Urinary bladder (tissue), 4 donors: ENCODE measurements around the gene ETS1. TPM values are rescaled to one million over a fixed set of nuclear protein-coding genes. Genes with fewer than 3 reads are reported as not detected.

Experiments
- DNase-seq: peaks from one replicate; pipeline ENCODE4 v3.0.0-alpha.2; 2015; ENCODE audit errors: extremely low spot score
- H3K27ac ChIP-seq: one replicate; pipeline ENCODE4 v1.5.1; 2013; ENCODE audit warnings: low read depth, mild to moderate bottlenecking, moderate library complexity
- H3K36me3 ChIP-seq: one replicate; pipeline ENCODE4 v1.6.1; 2013; ENCODE audit warnings: mild to moderate bottlenecking, moderate library complexity; ENCODE audit not compliant: insufficient read depth
- H3K4me1 ChIP-seq: one replicate; pipeline ENCODE4 v1.6.1; 2013; ENCODE audit warnings: mild to moderate bottlenecking, moderate library complexity; ENCODE audit not compliant: insufficient read depth
- H3K4me3 ChIP-seq: one replicate; pipeline ENCODE4 v1.5.1; 2013; ENCODE audit warnings: low read depth, low read length
- WGBS: extraction: QIAGEN DNeasy Blood & Tissue Kit; methylation state at CpG from one replicate; pipeline ENCODE4 v1.1.7; 2013; 5-methylcytosine and 5-hydroxymethylcytosine counted together
- polyA plus RNA-seq: library from polyadenylated mRNA; stranded (reverse); fragments of 200-250 nt; gene quantifications from one replicate; pipeline ENCODE4 v1.2.3, GENCODE V29; 2013
- total RNA-seq: library from RNA; depleted of rRNA; stranded (reverse); fragments of >200 nt; gene quantifications from one replicate; pipeline ENCODE4 v1.2.3, GENCODE V29; 2014
- donor health status: healthy with polysubstance abuse.
- donor health status: healthy.

ETS1 gene
- total and polyA plus RNA-seq, 2 donors = 35.6 to 64.0 TPM

GRCh38 chr11:128527046-128527445 is 60.3 kb downstream of the ETS1 start:
- no peaks in the 10 kb centered on the region for H3K4me1 ChIP-seq
- no peak for DNase-seq
- no peak overlapping the region for H3K4me3 ChIP-seq
- H3K27ac ChIP-seq = no peak overlapping the region
- 95% methylated on average over 2 of the region's 2 CpGs for WGBS
- no peaks in the 10 kb centered on the region for H3K36me3 ChIP-seq

DNA sequence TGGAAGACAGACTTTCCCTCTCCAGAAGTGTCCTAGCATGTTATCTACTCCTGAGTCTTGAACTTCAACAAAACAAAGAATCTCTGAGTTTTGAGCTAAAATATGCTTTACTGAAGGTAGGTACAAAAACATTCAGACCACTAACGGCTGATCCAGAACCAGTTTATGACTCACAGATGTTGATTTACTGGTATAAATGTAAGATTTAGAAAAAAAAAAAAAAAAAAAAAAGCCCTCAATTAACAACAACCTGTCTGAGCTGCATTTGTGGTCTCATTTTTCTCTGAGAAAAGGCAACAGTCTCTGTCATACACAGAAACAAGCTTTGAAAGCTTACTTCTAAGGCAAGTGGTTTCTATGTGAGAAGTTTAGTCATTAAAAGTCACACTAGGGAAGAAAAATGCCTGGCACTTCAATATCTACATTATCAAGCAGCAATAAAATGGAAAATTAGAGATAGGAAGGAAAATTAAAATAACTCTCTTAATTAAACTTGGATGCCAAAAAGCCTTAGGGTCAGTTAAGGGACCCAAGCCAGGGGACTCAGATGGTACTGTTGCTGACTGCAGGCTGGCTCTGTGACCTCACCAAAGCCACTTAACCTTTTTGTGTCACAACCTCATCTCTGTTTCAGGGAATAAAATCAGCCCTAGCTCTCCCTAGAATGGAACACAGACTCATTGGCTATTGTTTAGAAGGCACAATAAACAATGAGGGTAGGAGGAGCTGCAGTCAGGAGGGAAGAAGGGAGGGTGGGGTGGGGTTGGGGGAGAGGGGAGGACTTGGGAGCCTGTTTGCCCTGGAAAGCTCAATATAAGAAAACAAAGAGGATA is 61.7 kb downstream of the ETS1 start:
- H3K4me3 ChIP-seq = no peak overlapping the region
- H3K27ac ChIP-seq = no peak overlapping the region
- no peaks in the 10 kb centered on the region for H3K4me1 ChIP-seq
- 46% methylated on average over 1 of the region's 1 CpG for WGBS
- no peak for DNase-seq
- H3K36me3 ChIP-seq = no peaks in the 10 kb centered on the region

DNA sequence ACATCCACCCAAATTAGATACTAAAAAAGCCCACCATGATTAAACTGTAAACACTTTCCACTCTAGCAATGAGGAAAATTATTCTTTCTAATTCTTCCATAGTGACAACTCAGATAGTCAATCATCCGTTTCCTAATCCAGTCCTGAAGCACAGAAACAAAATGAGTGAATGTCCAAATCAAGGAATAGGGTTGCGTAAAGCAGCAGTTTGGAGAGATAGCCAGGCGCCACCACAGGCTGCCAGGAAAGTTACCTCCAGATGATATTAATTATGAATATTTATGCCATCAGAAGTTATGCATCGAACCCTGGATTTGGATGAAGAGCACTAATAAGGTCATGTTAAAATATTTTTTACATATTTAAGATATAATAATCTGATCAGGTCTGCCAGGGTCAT is 63.2 kb downstream of the ETS1 start:
- 93% methylated on average over 4 of the region's 4 CpGs for WGBS
- no peak overlapping the region for H3K27ac ChIP-seq
- no peak for DNase-seq
- no peaks in the 10 kb centered on the region for H3K36me3 ChIP-seq
- H3K4me3 ChIP-seq = no peak overlapping the region
- no peaks in the 10 kb centered on the region for H3K4me1 ChIP-seq

DNA sequence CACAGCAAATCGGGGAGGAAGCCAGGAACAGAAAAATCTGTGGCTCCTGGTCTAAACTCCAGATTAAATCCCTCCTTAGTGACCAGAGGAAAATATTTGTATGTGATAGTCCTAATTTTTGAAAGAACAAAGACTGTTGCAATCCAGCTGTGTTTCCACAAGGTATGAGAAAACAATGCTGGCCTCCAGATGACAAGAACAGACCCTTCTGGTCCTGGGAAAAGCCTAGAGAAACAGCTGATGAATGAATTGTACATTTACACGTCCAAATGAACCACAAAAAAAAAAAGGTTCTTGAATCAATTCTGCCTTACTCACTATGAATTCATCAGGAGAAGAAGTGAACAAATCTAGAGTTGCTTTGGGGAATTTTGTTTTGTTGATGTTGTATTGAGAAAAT is 63.7 kb downstream of the ETS1 start:
- Histone ChIP-seq H3K36me3 (no peaks in the 10 kb centered on the region), H3K4me3 (no peak overlapping the region), H3K4me1 (no peaks in the 10 kb centered on the region), H3K27ac (peak overlapping the region; percentile 41)
- DNase-seq = no peak
- WGBS = 46% methylated on average over 2 of the region's 2 CpGs

GRCh38 chr11:128522943-128523518 is 64.3 kb downstream of the ETS1 start:
- H3K36me3 ChIP-seq = no peaks in the 10 kb centered on the region
- H3K4me3 ChIP-seq = peak overlapping the region; percentile 91
- no peaks in the 10 kb centered on the region for H3K4me1 ChIP-seq
- 29% methylated on average over 6 of the region's 6 CpGs for WGBS
- H3K27ac ChIP-seq = peak overlapping the region; percentile 70
- DNase-seq = no peak

- H3K4me3 ChIP-seq = peak overlapping the region; percentile 91
- H3K36me3 ChIP-seq = no peaks in the 10 kb centered on the region
- H3K4me1 ChIP-seq = no peaks in the 10 kb centered on the region
- peak; percentile 81 for DNase-seq
- H3K27ac ChIP-seq = peak overlapping the region; percentile 97
- WGBS = under 1% methylated on average over 93 of the region's 93 CpGs
Measured at GRCh38 chr11:128522055-128522942, 65.1 kb downstream of the ETS1 start.

DNA sequence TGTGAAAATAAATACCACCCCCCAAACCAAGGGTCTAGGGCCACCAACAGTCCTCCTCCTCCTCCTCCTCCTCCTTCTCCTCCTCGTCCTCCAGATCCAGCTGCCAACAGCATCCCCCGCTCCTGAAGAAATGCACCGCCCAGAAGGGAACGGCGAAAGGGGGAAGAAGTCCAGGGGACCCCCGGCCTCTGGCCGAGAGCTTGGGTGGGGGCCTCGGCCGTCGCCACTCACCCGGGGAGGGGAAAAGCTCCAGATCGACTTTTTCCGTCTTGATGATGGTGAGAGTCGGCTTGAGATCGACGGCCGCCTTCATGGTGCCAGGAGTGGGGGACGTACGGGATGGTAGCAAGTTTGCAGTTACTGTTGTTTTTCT is 65.7 kb downstream of the ETS1 start:
- Histone ChIP-seq H3K36me3 (no peaks in the 10 kb centered on the region), H3K27ac (peak overlapping the region; percentile 97), H3K4me3 (peak overlapping the region; percentile 91), H3K4me1 (no peaks in the 10 kb centered on the region)
- under 1% methylated on average over 19 of the region's 19 CpGs for WGBS
- DNase-seq = no peak

DNA sequence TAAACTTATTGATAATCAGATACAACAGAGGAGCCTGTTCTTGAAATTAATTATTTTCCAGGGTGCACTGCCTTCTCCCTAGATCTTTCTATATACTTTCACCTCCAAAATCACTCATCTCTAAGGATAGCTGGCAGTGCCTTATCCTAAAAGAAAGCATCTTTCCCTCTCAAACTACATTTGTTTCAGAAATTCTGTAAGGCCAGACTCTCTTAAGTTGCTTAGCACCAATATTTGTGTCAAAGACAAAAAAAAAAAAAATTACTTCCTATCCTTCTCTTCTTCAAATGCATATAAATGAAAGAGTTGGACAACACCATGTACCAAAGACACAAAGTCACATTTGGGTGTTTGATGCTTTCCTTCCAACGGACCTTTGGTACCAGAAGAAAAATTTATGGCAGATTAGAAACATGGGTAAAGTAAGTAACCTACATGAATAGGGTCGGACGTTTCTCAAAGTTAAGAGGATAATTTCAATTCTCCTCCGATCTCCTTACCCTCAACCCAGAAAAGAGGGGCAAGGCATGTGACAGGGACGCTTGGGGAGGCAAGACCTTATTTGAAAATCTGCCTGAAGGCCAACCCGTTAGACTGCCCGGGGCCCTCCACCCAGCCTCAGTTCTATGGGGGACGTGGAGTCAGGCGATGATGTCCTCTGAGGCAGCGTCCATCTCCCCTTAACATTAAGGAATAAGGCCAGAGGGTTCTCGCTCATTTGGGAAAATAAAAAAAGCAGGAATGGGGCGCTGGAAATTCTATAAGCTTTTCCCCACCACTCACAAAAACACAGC is 66.3 kb downstream of the ETS1 start:
- Histone ChIP-seq H3K4me3 (peak overlapping the region; percentile 91), H3K36me3 (no peaks in the 10 kb centered on the region), H3K27ac (peak overlapping the region; percentile 97), H3K4me1 (no peaks in the 10 kb centered on the region)
- DNase-seq = no peak
- 18% methylated on average over 12 of the region's 12 CpGs for WGBS

DNA sequence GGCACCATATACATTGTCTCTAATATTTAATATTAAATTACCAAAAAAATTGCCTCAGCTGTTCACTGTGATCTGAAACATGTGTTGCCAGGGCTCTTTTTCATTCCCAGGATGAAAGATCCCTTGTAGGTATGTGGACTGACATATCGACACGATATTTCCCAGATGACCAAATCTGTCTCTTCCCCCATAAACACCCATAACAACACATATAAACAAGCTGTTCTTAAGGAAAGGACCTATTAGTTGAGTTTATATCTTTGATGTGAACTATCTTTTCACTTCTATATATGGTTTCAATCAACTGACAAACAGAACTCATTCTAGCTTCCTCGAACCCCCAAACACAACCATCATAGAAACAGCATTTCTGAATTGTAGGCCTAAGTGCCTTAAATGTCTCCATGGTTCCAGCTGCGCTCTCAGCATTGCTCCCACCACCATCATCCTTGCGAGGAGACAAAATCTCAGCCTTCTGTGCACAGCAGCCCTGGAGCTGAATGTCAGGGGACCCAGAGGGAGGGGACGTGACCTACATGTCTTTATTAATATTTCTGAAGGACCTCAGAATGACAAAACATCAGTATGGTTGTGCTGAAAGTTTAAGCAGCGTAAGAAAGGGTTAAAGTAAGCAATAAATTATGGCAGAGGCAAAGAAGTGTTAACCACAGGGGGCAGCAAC is 67.0 kb downstream of the ETS1 start:
- H3K4me1 ChIP-seq = no peaks in the 10 kb centered on the region
- WGBS = 51% methylated on average over 7 of the region's 7 CpGs
- DNase-seq = no peak
- H3K27ac ChIP-seq = peak overlapping the region; percentile 85
- H3K4me3 ChIP-seq = peak overlapping the region; percentile 91
- no peaks in the 10 kb centered on the region for H3K36me3 ChIP-seq

GRCh38 chr11:128519338-128519737 is 68.0 kb downstream of the ETS1 start:
- H3K4me1 ChIP-seq = no peaks in the 10 kb centered on the region
- peak overlapping the region; percentile 43 for H3K4me3 ChIP-seq
- DNase-seq = no peak
- no peak overlapping the region for H3K27ac ChIP-seq
- H3K36me3 ChIP-seq = no peaks in the 10 kb centered on the region
- 59% methylated on average over 4 of the region's 4 CpGs for WGBS

- H3K4me1 ChIP-seq = no peaks in the 10 kb centered on the region
- no peak for DNase-seq
- H3K4me3 ChIP-seq = peak overlapping the region; percentile 43
- H3K27ac ChIP-seq = peak overlapping the region; percentile 65
- H3K36me3 ChIP-seq = no peaks in the 10 kb centered on the region
- 53% methylated on average over 7 of the region's 7 CpGs for WGBS
Measured at GRCh38 chr11:128518493-128519207, 68.7 kb downstream of the ETS1 start.
